Parathyroid adenoma (tissue), 2 donors: ENCODE results near the gene FIBP.

Experiments
- H2AFZ ChIP-seq: fragments of 300-600 bp; sonication (generic); one replicate; pipeline ENCODE4 v1.7.0; 2017; ENCODE audit warnings: antibody characterized with exemption, mild to moderate bottlenecking
- H3K27ac ChIP-seq: fragments of 300-600 bp; sonication (generic); one replicate; pipeline ENCODE4 v1.7.0; 2017
- H3K27me3 ChIP-seq: fragments of 300-600 bp; sonication (generic); one replicate; pipeline ENCODE4 v1.7.0; 2017; ENCODE audit warnings: low read length; ENCODE audit not compliant: control insufficient read depth, insufficient read depth
- H3K36me3 ChIP-seq: fragments of 300-600 bp; sonication (generic); one replicate; pipeline ENCODE4 v1.7.0; 2017; ENCODE audit warnings: low read length; ENCODE audit not compliant: control insufficient read depth, insufficient read depth
- H3K4me1 ChIP-seq: fragments of 300-600 bp; sonication (generic); one replicate; pipeline ENCODE4 v1.7.0; 2017; ENCODE audit warnings: control low read depth
- H3K4me2 ChIP-seq: fragments of 300-600 bp; sonication (generic); one replicate; pipeline ENCODE4 v1.7.0; 2017; ENCODE audit warnings: low read length
- H3K4me3 ChIP-seq: fragments of 300-600 bp; sonication (generic); one replicate; pipeline ENCODE4 v1.7.0; 2017; ENCODE audit warnings: low read depth, low read length
- H3K79me2 ChIP-seq: fragments of 300-600 bp; sonication (generic); one replicate; pipeline ENCODE4 v1.7.0; 2017; ENCODE audit warnings: control low read depth
- H3K9ac ChIP-seq: fragments of 300-600 bp; sonication (generic); one replicate; pipeline ENCODE4 v1.7.0; 2017; ENCODE audit warnings: mild to moderate bottlenecking
- H3K9me3 ChIP-seq: fragments of 300-600 bp; sonication (generic); one replicate; pipeline ENCODE4 v1.7.0; 2017; ENCODE audit warnings: low read length; ENCODE audit not compliant: control insufficient read depth
- CTCF ChIP-seq: fragments of 300-600 bp; sonication (generic); IDR thresholded peaks from one replicate; pipeline ENCODE4 v1.7.0; 2017; ENCODE audit warnings: antibody characterized with exemption, mild to moderate bottlenecking
- donor health status: primary hyperparathyroidism.

FIBP gene

GRCh38 chr11:65922565-65922964 lies 34.3 kb upstream of the FIBP start:
- Histone ChIP-seq H3K4me3 (no peak overlapping the region), H3K9me3 (no peaks in the 10 kb centered on the region), H3K79me2 (peaks cover 2% of the 10 kb centered on the region), H2AFZ (no peak overlapping the region), H3K36me3 (no peaks in the 10 kb centered on the region), H3K27me3 (no peaks in the 10 kb centered on the region), H3K27ac (no peak overlapping the region), H3K9ac (no peak overlapping the region), H3K4me2 (no peak overlapping the region), H3K4me1 (no peaks in the 10 kb centered on the region)
- TF ChIP-seq CTCF: no peak

- Histone ChIP-seq H3K36me3 (no peaks in the 10 kb centered on the region), H3K27ac (no peak overlapping the region), H3K79me2 (peaks cover 2% of the 10 kb centered on the region), H3K9ac (no peak overlapping the region), H3K4me1 (no peaks in the 10 kb centered on the region), H3K4me3 (no peak overlapping the region), H3K27me3 (no peaks in the 10 kb centered on the region), H2AFZ (no peak overlapping the region), H3K9me3 (no peaks in the 10 kb centered on the region), H3K4me2 (no peak overlapping the region)
- no peak for TF ChIP-seq CTCF
These were observed 33.6 kb upstream of the FIBP start for GRCh38 chr11:65921876-65922275.

GRCh38 chr11:65921033-65921555 lies 32.8 kb upstream of the FIBP start:
- H3K27ac ChIP-seq: no peak overlapping the region
- H3K9me3 ChIP-seq: no peaks in the 10 kb centered on the region
- H3K4me3 ChIP-seq: no peak overlapping the region
- H3K4me2 ChIP-seq: peak overlapping the region; percentile 61
- H3K79me2 ChIP-seq: peaks cover 2% of the 10 kb centered on the region
- no peaks in the 10 kb centered on the region for H3K4me1 ChIP-seq
- no peaks in the 10 kb centered on the region for H3K36me3 ChIP-seq
- no peak overlapping the region for H2AFZ ChIP-seq
- no peaks in the 10 kb centered on the region for H3K27me3 ChIP-seq
- no peak for TF ChIP-seq CTCF
- H3K9ac ChIP-seq: no peak overlapping the region

- no peaks in the 10 kb centered on the region for H3K4me1 ChIP-seq
- H2AFZ ChIP-seq: no peak overlapping the region
- H3K9ac ChIP-seq: no peak overlapping the region
- peak overlapping the region; percentile 48 for H3K4me3 ChIP-seq
- no peak for TF ChIP-seq CTCF
- H3K79me2 ChIP-seq: peaks cover 2% of the 10 kb centered on the region
- H3K36me3 ChIP-seq: no peaks in the 10 kb centered on the region
- no peaks in the 10 kb centered on the region for H3K27me3 ChIP-seq
- no peak overlapping the region for H3K27ac ChIP-seq
- no peaks in the 10 kb centered on the region for H3K9me3 ChIP-seq
- peak overlapping the region; percentile 61 for H3K4me2 ChIP-seq
These were observed 32.1 kb upstream of the FIBP start for GRCh38 chr11:65920372-65920802.
